DMS 273 treated with DMSO at 0.1 percent for 48 hours (cell line): ENCODE measurements around the gene TEAD1.
"Not testable (repeated sequence)": the region's sequence is repeated elsewhere in the genome, so short reads cannot be mapped to it uniquely, and the experiment has no call there.

Experiments used
- DNase-seq: peaks from one replicate; lab custom pipeline; 2025; lab: John Stamatoyannopoulos, UW

Gene TEAD1

DNA sequence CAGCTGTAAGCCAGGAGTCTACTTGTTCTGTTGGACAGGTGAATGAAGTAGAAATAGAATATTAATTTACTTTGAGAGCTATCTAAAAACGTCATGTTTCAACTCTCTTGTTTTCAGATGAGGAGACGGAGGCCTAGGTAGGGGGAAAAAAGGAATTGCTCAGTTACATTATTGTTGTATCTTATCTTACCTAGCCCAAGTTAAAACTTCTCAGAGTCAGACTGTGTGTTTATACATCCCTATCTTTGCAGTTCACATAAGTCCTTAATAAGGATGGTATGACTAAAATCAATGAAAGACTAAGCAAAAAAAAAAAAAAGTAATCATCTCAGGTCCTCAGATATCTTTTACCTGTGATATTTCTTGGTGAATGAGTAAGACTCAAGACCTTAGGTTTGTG is 62.8 kb downstream of the TEAD1 start:
- DNase-seq, result no peak

GRCh38 chr11:12741671-12742216 is 67.5 kb downstream of the TEAD1 start:
- DNase-seq, result no peak

DNA sequence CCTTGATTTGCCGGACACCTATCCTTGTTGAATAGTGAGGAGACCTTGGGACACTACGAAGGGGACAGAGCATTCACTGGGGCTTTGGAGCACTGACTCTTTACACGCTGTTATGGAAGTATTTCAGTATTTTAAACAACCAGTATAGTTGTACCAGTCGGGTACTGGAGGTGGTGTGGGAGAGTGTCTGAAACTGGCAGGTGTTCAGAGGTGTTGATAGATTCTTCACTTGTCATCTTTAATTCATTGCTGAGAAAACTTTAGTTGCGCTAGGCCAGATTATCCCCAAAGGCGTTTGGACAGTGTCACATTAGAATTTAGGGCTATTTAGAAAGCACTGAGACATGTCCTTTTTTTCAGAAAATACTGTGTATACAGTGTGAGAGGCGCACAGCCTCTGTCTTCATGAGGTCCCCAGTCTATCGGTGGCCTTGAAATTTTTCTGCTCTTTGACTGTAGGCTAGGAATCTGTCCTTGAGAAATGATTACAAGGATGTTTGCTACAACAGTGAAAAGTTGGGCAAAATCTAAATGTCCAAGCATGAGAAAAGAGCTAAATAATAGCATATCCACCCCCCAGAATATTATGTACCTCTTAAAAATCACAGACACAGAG is 69.7 kb downstream of the TEAD1 start:
- no peak for DNase-seq

DNA sequence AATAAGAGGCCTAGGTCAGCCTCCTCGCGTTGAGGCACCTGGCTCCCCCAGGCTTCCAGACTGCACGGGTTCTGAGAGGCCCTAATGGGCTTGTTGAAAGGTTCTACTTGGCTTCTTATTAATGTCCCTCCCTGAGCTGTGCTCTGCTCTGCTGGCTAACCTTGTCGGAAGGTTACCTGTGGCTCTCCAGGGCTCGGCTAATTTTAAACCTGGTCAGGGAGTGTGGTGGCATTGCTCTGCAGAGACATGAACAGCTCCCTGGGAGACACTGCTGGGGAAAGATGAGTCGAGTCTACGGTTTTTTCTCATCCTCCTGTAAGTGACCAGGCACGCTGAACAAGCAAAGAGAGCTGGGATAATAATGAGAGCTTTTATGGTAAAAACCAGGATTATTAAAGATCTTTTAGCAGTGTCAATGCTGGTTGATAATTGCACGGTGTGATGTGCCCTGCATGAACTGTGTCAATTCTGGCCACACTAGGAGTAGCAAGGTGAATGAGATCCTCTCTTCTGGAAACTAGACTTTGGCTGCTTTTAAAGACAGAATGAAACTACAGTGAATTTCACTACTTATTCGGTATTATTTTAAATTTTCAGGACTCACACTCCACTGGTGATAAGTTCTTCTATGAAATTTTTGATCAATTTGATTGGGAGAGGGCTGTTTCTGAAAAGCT is 70.7 kb downstream of the TEAD1 start:
- no peak for DNase-seq

DNA sequence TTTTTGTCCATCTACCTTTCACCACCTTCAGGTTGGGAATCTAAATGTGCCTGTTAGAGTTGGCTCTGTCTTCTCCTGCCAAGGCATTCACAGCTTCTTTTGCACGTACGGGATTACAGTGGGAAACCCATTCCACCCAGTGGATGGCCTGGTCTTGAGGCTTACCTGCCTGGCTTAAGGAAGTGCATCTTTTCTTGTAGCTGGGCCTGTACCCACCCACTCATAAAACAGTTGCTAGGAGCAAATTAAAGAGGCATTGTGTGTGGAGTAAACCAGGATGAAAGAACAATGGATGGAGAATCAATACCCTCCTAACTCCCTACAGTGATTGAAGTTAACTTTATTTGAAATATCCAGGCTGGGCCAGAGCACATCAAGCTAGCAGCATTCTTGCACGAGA is 71.6 kb downstream of the TEAD1 start:
- DNase-seq, result no peak

DNA sequence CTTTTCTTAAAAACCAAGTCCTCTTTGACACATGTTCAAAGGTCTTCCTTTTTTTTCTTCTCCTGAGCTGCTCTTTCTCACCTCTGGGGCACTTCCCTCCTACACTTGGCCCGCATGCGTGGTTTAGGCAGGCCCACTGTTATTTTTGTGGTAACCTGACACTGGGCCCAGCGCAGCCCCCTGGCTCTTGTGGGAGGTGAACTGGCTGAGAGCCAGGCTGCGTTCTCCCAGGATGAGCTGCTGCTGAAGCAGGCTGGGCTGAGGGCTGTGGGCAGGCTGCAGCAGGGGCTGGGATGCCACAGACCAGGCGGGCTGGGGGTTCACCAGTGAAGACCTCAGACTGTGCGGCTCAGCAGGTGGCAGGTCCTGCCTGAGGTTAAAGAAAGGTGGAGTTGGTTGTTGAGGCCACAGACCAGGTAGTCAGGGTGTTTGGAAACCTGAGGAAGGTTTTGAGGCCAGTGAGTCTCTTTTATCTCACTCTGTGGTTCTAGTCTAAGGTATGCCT is 72.4 kb downstream of the TEAD1 start:
- peak; percentile 85 for DNase-seq

GRCh38 chr11:12748561-12748960 is 74.3 kb downstream of the TEAD1 start:
- DNase-seq, result no peak

DNA sequence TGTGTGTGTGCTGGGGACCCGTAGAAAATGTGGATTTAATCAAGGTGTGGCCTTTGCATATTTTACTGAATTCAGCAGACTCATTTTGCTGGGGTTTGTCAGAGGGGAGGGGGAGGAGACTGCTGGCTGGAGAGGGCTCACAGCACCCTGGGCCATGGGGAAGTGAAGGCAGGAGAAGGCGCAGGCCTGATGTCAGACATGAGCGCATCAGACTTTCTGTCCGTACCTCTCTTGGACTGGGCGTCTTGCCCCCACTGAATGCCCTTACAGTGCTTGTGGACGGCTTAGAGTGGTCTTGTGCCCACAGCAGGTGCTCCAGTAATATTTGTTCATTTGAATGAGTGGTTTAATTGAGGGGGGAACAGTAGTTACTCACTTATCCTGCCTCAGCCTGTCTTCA is 75.2 kb downstream of the TEAD1 start:
- no peak for DNase-seq

GRCh38 chr11:12750181-12750580 is 76.0 kb downstream of the TEAD1 start:
- no peak for DNase-seq

DNA sequence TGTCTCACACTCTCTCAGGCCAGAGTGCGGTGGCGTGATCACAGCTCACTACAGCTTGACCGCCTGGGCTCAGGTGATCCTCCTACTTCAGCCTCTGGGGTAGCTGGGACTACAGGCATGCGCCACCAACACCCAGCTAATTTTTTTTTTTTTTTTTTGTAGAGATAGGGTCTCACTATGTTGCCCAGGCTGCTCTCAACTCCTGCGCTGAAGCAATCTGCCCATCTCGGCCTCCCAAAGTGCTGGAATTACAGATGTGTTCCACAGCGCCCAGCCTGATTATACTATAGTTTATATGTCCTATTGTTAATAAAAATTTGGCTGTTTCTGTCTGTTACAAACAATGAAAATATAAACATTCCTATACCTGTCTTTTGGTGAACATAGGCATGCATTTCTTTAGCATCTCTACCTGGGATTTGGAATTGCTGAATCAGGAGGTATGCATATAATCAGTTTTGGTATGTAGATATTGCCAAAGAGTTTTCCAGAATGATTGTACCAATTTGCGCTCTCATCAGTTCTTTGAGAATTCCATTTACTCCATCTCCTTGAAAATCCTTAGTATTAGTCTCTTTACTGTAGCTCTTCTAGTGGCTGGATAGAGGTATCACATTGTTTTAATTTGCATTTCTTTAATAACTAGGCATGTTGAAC is 78.8 kb downstream of the TEAD1 start:
- DNase-seq, result no peak

GRCh38 chr11:12754021-12754420 is 79.8 kb downstream of the TEAD1 start:
- no peak for DNase-seq

- no peak for DNase-seq
Measured at GRCh38 chr11:12754582-12755234, 80.5 kb downstream of the TEAD1 start.

DNA sequence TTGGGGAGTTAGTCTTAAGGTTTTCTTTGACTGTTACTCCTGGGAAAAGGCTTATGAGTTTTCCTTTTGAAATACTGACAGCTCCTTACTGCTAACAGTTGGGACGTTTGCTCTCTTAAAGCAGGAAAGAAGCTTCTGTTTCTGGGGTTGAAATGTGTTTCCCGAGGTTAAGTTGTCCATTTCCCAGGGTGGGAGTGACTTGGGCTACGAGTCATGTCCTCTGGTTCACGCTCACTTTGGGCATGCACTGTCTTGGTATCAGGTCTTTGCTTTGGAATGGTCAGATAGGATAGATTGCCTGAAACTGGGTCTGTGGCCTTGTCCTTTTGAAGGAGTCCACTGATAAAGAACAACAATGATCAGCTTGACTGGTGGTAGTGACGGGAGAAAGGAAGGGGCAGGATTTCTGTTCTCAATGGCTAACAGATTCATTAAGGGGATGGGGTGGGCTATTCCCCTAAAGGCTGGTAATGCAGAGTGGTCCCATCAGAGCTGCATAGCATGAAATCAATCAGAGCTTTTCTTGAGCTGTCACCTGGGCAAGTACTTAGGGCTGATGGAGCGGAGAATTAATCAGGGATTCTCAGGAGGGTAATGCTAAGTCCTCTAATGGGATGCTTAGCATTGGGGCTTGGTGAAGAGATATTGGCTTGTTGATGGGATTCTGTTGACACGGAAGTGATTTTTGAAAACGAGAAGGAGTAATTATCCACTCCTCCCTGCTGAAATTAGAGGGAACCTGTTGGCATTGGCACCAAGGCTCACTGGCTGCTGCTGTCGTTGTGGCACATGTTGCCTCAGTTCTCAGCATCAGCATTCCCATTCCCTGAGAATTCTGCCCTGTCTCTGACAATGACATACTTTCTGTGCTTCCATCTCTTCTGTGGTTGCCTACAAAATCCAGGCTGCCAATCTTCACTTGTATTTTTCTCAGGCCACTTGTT is 81.6 kb downstream of the TEAD1 start:
- DNase-seq, result no peak

DNA sequence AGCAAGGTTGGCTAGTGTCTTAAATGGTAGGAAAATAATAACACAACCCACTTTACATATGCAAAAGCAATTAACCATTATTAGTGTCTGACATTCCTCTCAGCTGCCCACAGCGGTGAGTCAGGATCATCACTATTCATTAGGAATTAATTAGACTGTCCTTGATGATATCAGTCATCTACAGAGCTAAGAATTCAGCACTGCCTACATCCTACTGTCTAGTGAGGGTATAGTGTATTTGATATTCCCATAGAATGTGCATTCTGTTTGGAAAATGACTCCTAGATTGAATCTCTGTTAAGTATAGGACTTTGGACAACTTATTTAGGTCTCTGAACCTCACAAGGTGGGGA is 82.2 kb downstream of the TEAD1 start:
- DNase-seq, result no peak

- no peak for DNase-seq
Measured at GRCh38 chr11:12756867-12757266, 82.6 kb downstream of the TEAD1 start.

GRCh38 chr11:12757416-12757815 is 83.2 kb downstream of the TEAD1 start:
- DNase-seq, result no peak

- DNase-seq, result not testable (repeated sequence)
Measured at GRCh38 chr11:12758117-12758516, 83.9 kb downstream of the TEAD1 start.

DNA sequence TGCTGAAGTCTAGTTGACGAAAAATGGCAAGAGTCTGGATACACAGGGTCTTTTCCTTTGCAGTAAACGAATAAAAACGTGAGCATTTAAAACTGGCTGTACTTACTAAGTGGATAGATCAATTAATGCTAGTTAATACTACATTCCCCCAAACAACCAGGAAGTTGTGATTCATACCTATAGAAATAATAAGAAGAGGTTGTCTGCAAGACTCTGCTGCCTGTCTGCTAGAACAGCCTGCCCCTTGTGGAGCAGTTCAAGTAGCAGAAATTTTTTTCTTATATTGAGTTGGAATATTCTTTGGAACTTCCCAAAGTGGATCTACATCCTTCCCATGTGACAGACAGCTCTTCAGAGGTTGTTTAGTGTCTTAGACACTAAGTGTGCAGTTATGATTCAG is 86.8 kb downstream of the TEAD1 start:
- DNase-seq, result no peak

GRCh38 chr11:12762278-12762677 is 88.1 kb downstream of the TEAD1 start:
- DNase-seq, result no peak

DNA sequence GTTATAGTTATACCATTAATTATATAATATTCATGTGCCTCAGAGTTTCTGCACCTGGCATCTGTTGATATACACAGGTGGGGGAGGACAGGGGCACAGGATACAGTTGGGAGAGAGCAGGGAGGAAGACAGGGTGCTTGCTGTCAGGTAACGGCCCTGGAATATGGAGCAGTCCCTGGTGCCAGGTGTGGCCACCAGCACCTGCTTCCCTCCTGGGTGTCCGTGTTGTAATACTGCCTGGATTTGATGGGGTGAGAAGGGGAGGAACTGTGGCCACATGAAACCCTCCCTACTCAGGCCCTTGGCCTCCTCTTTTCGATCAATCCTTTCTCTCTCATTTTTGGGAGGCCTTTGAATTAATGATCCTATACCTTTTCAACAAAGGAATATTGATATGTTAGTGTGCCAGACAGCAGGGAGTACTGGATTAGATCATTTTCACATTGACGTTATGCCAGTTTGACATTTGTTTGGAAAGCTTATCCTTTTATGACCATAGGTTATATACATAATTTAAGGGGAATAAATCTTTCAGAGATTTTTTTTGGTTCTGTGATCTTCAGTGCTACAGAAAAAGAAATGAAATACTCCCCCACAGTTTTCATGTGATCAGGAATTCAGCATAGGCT is 88.6 kb downstream of the TEAD1 start:
- DNase-seq, result no peak
